Esophagus muscularis mucosa (tissue), 3 donors: ENCODE results near the gene EAF1.

Experiments used
- CTCF ChIP-seq, 3 experiments: fragments of 200-600 bp in 2 of 3; fragments of 450-650 bp in 1 of 3; sonication (generic) in 2 of 3; IDR thresholded peaks; one replicate each; pipeline ENCODE4 v1.5.1; 2017 to 2019; ENCODE audit warnings: antibody characterized with exemption in 3 of 3, mild to moderate bottlenecking in 2 of 3, moderate library complexity in 1 of 3
- POLR2A ChIP-seq: fragments of 450-650 bp; IDR thresholded peaks from one replicate; pipeline ENCODE4 v1.6.1; 2017; ENCODE audit warnings: antibody characterized with exemption, moderate library complexity, mild to moderate bottlenecking, low read depth

DNA sequence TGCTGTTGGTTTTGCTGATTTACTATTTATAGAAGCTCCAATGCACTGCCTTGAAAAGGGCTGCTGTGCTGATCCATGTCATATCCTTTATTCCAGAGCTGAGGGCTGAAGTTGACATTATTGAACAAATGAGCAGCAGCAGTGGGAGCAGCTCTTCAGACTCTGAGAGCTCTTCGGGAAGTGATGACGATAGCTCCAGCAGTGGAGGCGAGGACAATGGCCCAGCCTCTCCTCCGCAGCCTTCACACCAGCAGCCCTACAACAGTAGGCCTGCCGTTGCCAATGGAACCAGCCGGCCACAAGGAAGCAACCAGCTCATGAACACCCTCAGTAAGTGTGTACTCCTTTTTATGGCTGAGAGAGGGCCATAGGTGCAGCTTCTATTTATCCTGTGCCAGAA is 8.8 kb downstream of the EAF1 start:
- TF ChIP-seq CTCF (IDR thresholded peaks at IDR 0.05) (no peak), POLR2A (no peak)
